A549 (cell line): Measurements from ENCODE around the gene CNPY4.

ENCODE experiments used
- CEBPB ChIP-seq, 2 experiments: fragments of >200 bp in 1 of 2; sonication (Bioruptor Twin) in 1 of 2; formaldehyde crosslinking in 1 of 2; IDR thresholded peaks; 2 replicates each; pipeline ENCODE4 v1.6.1; 2012 to 2016
- CTCF ChIP-seq: fragments of >200 bp; sonication (Bioruptor Twin); formaldehyde crosslinking; IDR thresholded peaks from 3 replicates; pipeline ENCODE4 v1.5.1; 2016
- ELK1 ChIP-seq: fragments of 150-350 bp; IDR thresholded peaks from 2 replicates; pipeline ENCODE4 v1.6.1; 2014; ENCODE audit warnings: low read depth, mild to moderate bottlenecking, low read length
- HDAC2 ChIP-seq: fragments of 200-600 bp; sonication (generic); IDR thresholded peaks from 2 replicates; pipeline ENCODE4 v1.6.1; 2016
- JUNB ChIP-seq: fragments of >200 bp; sonication (Bioruptor Twin); formaldehyde crosslinking; IDR thresholded peaks from 2 replicates; pipeline ENCODE4 v1.6.1; 2016
- MAX ChIP-seq: IDR thresholded peaks from 2 replicates; pipeline ENCODE4 v1.6.1; 2012
- NFE2L2 ChIP-seq: fragments of 150-350 bp; conservative IDR thresholded peaks from 2 replicates; pipeline ENCODE4 v1.6.1; 2014; ENCODE audit warnings: low read length
- NR3C1 ChIP-seq: fragments of >200 bp; sonication (Bioruptor Twin); formaldehyde crosslinking; IDR thresholded peaks from 3 replicates; pipeline ENCODE4 v1.6.1; 2017
- POLR2A ChIP-seq: IDR thresholded peaks from 2 replicates; pipeline ENCODE4 v1.6.1; 2012; ENCODE audit warnings: mild to moderate bottlenecking, low read length
- RAD21 ChIP-seq, 2 experiments: fragments of >200 bp in 1 of 2; sonication (Bioruptor Twin) in 1 of 2; formaldehyde crosslinking in 1 of 2; IDR thresholded peaks in 1 of 2; conservative IDR thresholded peaks in 1 of 2; 2 replicates in 1 of 2; 3 replicates in 1 of 2; pipeline ENCODE4 v1.6.1; 2012 to 2018; ENCODE audit warnings: inconsistent platforms in 1 of 2
- SMC3 ChIP-seq: fragments of >200 bp; sonication (Bioruptor Twin); formaldehyde crosslinking; IDR thresholded peaks from 3 replicates; pipeline ENCODE4 v1.6.1; 2018; ENCODE audit warnings: inconsistent platforms
- ZFP36 ChIP-seq: fragments of 450-650 bp; IDR thresholded peaks from 2 replicates; pipeline ENCODE4 v1.6.1; 2014; ENCODE audit warnings: borderline replicate concordance; ENCODE audit not compliant: partially characterized antibody

- TF ChIP-seq SMC3 (no peak), CTCF (no peak), CEBPB (IDR thresholded peaks at IDR 0.05) (no peak), POLR2A (no peak), NFE2L2 (no peak), MAX (no peak), ZFP36 (no peak), JUNB (no peak), RAD21 (conservative IDR thresholded peaks at IDR 0.05 in 1 of 2, IDR thresholded peaks at IDR 0.05 in 1 of 2) (no peak), NR3C1 (no peak), ELK1 (no peak), HDAC2 (no peak)
These were observed 54.5 kb downstream of the CNPY4 start for GRCh38 chr7:100173806-100174495.
